AG04449 (cell line): ENCODE measurements around the gene C11orf58.

Experiments
- CTCF ChIA-PET: fragments of 350-600 bp; formaldehyde crosslinking; extraction: SDS; loops from one replicate; lab custom pipeline; 2021; ENCODE audit warnings: antibody characterized with exemption; lab: Yijun Ruan, JAX
- POLR2A ChIA-PET: fragments of 400-600, 350-600 bp; formaldehyde crosslinking; extraction: SDS; loops from one replicate; lab custom pipeline; 2020; ENCODE audit warnings: antibody characterized with exemption, inconsistent platforms; lab: Yijun Ruan, JAX
- DNase-seq: peaks from one replicate; pipeline ENCODE4 v3.0.0-alpha.2; 2010; ENCODE audit warnings: low read depth, low spot score
- H3K4me3 ChIP-seq: 2 replicates; pipeline ENCODE4 v1.5.1; 2011; ENCODE audit warnings: low read depth, mild to moderate bottlenecking, control low read depth, low read length
- TF ChIP-seq, protein P1 (sequence below): IDR thresholded peaks from one replicate; pipeline ENCODE4 v1.5.1; 2011; ENCODE audit warnings: mild to moderate bottlenecking, moderate library complexity, low read length, control low read depth, inconsistent platforms; ENCODE audit not compliant: insufficient read depth; ENCODE audit errors: missing control alignments

The C11orf58 gene

GRCh38 chr11:16780698-16781550, 42.5 kb downstream of the C11orf58 start:
- POLR2A ChIA-PET: no interaction called here
- no peak overlapping the region for H3K4me3 ChIP-seq
- CTCF ChIA-PET: interaction anchor here (2.9 to 13.4 kb wide), 2 partner anchors 7 to 283 kb away, joined by 21 to 196 read pairs; no protein-coding TSS in a partner anchor
- no peak for DNase-seq
- TF ChIP-seq, protein P1, sequence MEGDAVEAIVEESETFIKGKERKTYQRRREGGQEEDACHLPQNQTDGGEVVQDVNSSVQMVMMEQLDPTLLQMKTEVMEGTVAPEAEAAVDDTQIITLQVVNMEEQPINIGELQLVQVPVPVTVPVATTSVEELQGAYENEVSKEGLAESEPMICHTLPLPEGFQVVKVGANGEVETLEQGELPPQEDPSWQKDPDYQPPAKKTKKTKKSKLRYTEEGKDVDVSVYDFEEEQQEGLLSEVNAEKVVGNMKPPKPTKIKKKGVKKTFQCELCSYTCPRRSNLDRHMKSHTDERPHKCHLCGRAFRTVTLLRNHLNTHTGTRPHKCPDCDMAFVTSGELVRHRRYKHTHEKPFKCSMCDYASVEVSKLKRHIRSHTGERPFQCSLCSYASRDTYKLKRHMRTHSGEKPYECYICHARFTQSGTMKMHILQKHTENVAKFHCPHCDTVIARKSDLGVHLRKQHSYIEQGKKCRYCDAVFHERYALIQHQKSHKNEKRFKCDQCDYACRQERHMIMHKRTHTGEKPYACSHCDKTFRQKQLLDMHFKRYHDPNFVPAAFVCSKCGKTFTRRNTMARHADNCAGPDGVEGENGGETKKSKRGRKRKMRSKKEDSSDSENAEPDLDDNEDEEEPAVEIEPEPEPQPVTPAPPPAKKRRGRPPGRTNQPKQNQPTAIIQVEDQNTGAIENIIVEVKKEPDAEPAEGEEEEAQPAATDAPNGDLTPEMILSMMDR: no peak

- POLR2A ChIA-PET: no interaction called here
- H3K4me3 ChIP-seq: no peak overlapping the region
- TF ChIP-seq, protein P1: no peak
- no peak for DNase-seq
- CTCF ChIA-PET: interaction anchor here (5.7 to 13.4 kb wide), 3 partner anchors 8 to 282 kb away, joined by 63 to 196 read pairs (median 114); no protein-coding TSS in a partner anchor
Observed at GRCh38 chr11:16781936-16782919, 43.8 kb downstream of the C11orf58 start.

DNA sequence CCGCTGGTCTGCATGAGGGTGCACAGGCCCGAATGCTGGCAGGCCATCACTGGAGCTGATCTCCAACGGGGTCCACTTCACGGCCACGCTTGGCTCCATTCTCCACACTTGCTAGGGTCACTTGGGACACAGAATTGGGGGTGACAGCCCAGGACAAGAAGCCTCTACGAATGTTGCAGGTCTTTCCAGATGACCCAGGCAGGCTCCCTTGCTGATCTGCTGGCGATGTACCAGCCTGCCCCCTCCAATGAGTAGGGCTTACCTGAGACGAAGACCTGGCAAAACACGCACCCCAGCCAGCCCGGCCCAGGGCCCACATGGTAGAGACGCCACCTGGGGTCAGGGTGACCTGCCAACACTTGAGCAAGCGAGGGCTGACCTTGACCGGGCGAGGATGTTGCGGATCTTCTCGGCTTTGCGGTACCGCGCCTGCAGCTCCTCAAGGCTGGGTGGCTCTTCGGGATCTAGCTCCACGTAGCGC, 44.9 kb downstream of the C11orf58 start:
- ChIA-PET POLR2A (no interaction called here), CTCF (interaction anchor here (1.3 to 13.4 kb wide), 12 partner anchors 9 to 281 kb away, joined by 3 to 196 read pairs (median 12); no protein-coding TSS in a partner anchor)
- no peak for DNase-seq

GRCh38 chr11:16784097-16784496, 45.6 kb downstream of the C11orf58 start:
- ChIA-PET POLR2A (no interaction called here), CTCF (interaction anchor here (0.9 to 13.4 kb wide), 18 partner anchors 10 to 310 kb away, joined by 3 to 196 read pairs (median 7); no protein-coding TSS in a partner anchor)
- TF ChIP-seq, protein P1: no peak
- no peak overlapping the region for H3K4me3 ChIP-seq
- DNase-seq: no peak

More for the DNA sequence above, 44.9 kb downstream of the C11orf58 start:
- no peak overlapping the region for H3K4me3 ChIP-seq
- TF ChIP-seq, protein P1: no peak

DNA sequence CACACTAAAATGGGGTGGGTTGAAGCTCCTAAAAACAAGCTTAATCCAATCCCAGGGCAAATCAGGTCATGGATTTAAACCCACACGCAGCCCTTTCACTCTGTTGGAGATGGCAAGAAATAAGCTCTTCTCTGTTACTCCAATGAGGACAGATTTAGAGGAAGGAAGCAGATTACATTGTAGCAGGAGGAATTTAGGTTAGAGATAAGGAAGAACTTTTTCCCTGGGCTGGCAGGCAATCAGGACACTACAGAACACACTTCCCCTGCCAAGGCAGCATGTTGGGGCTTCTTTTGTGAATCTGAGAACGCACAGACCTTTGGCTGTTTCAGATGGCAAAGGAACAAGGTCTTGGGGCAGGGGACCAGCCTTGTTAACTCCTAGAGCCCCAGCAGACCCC, 46.2 kb downstream of the C11orf58 start:
- ChIA-PET CTCF (interaction anchor here (0.9 to 13.4 kb wide), 22 partner anchors 10 to 310 kb away, joined by 3 to 196 read pairs (median 7); partner anchors contain the start of gene C11orf58), POLR2A (no interaction called here)
- no peak overlapping the region for H3K4me3 ChIP-seq
- no peak for DNase-seq
- TF ChIP-seq, protein P1: no peak
